ENCODE measurements around the gene CPN2.

Gene CPN2

DNA sequence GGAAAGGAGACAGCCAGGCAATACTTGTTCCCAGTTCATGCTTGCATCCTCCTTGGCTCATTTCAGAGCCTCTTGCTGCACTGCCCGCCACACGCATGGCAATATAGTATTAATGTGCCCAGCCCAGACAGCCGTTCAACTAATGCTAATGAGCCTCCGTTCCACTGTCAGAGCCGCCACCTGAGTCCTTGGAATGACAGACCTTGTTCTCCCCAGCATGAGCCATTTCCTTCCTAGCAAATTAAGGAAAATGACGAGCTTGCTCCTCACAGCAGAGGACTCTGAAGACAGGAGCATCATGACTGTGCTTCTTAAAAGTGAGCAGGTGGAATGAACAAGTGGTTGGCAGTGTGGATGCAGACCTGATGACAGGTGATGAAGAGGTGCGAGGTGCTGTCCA lies 29.2 kb upstream of the CPN2 start:
- no peak for DNase-seq (ENCODE audit: low read depth)

DNA sequence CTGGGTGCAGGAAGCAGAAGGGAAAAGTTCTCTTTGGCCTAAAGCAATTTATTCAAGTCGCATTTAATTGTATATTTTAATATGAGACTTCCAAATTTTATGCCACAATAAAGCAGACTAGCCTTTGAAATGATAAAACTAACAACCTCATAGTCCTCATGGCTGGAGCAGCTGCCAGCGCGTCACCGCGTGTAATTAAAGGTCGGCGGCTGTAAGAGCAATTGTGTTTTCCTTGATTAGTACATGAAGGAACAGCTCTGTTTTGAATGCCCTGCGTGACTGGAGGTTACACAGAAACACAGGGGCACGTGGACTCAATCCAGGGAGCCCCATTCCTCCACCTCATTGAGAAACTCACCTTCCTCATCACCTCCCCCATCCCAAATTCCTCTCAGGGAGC lies 28.5 kb upstream of the CPN2 start:
- DNase-seq (ENCODE audit: low read depth): no peak

DNA sequence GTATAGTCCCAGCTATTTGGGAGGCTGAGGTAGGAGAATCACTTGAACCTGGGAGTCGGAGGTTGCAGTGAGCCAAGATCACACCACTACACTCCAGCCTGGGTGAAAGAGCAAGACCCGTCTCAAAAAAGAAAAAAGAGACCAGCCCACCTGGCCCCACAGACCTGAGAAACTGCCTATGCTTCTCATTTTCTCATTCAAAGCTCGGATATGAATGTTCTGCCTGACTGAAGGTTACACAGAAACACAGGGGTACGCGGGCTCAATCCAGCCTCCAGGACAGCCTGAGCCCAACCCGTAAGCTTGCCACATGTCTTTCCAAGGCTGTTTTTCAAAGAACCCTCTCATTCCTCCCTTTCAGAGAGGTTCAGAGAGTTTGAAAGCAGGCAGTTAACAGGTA lies 28.1 kb upstream of the CPN2 start:
- DNase-seq (ENCODE audit: low read depth): no peak

DNA sequence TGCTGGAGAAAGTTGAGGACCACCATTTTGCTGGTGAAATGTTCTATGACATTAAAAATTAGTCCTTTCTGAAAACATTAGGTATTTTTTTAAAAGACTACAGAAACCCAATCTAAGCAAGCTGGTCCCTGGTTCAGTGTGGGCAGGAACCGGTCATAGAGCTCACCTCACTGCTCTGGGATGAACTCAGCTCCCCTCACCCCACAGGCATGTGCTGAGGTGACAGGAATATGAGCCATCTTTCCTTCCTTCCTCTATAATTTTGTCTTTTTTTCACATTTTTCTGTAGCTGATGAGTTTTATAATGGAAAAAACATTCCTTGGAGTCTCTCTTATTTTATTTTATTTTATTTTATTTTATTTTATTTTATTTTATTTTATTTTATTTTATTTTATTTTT lies 26.6 kb upstream of the CPN2 start:
- DNase-seq (ENCODE audit: low read depth): no peak

DNA sequence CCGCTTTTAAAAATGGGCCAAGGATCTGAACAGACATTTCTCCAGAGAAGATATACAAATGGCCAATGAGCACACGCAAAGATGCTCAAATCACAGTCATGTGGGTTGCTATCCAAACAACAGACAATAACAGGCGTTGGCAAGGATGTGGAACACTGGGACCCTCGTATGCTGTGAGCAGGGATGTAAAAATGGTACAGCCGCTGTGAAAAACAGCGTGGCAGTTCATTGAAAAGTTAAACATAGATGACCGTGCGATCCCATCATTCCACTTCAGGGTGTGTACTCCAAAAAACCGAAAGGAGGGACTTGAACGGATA lies 25.1 kb upstream of the CPN2 start:
- DNase-seq (ENCODE audit: low read depth): no peak

DNA sequence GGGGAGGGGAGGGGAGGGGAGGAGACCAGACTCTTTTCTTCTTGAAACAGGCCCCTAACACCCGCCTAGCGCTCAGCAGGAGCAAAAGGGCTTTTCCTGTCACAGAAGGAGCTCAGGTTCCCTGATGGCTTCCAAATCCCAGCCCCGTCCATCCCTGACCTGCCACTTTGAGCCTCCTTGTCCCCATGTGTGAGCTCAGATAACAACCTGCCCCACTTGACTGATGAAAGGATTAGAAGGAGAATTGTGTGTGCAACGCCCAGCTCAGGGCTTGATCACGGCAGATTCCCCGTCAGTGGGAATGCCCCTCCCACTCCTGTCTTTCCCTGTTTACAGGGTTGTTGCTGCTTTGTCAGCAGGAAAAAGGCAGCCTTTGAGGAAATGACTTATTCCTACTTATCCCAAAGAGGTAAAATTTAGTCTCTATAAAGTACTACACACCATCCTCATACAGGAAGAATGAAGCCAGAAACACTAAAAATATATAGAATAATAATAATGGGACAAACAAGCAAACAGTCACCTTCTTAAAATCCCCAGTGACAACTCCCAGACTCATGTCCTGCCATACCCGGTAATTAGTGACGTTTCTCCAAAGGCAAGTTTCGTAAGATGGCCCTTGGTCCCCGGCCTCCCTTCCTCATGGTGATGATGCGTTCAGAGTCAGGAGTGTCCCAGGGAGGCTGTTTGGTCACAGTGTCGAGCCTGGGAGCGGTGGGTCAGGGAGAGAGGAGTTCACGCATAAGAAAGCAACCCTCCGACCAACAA lies 24.5 kb upstream of the CPN2 start:
- no peak for DNase-seq (ENCODE audit: low read depth)

DNA sequence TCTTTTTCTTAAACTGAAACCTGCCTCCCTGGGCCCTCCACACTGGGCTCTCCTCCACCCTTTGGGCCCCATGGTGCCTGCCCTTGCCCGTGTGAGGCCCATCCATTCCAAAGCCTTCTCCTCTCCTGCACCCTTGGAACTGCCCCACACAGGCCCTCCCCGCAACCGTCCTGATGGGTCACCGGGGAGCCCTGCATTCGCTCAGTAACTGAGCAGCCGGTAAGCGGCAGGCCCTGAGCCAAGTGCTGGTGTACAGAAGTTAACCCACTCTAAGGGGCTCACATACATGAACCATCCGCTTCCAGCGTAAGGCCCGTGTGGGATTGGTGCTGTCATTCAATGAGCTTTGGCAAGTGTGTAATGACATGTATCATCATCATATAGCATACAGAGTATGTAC lies 23.8 kb upstream of the CPN2 start:
- no peak for DNase-seq (ENCODE audit: low read depth)

DNA sequence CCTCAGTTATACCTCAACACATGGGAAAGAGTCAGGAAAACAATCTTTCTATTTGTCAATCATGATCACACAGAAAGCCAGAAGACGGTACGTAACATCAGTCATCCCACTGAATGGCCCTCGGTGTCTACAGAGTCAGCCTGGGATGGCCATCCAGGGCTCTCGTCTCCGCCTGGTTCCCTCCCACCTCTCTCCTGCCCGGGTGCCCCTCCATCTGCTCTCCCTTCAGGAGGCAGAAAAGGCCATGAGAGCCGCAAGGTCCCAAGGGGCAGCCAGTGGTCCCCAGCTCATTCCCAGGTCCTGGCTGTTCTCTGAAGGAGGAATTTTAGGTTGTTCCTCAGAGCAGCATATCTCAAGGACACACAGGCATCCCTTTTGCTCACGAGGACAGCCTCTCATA lies 22.8 kb upstream of the CPN2 start:
- no peak for DNase-seq (ENCODE audit: low read depth)

DNA sequence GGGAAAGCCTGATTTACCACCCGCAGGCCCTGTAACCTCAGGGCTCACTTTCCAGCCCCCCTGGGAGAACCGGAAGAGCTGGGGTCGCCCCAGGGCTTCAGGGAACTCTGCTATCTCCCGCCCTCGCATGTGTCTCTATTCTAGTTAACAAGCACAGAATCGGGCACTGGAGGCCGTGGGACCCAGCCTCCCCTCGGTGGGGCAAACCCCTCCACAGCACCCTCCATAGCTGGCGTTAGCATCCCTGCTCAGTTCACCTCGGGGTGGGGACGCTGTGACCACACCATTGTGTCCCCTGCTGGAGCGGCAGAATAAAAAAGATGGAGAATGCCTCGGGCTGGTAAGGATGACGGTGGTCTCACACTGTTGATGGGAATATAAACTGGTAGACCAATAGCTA lies 21.9 kb upstream of the CPN2 start:
- DNase-seq (ENCODE audit: low read depth): no peak

DNA sequence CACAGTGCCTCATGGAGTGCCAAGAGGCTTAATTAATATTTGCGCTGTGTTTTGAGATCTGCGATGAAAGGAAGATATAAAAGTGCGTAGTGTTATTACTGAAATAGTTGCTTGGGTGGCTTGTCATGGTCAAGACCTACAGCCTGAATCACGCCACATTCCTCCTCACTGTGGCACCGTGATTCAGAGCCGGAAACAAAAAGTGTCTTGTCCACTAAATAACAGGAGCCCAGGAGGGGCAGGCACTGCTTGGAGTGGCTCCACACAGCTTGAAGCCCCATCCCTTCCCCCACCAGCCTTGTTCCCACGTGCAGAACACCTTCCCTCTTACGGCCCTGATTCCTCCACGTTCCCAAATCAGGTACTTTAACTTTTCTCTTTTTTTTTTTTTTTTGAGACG lies 19.6 kb upstream of the CPN2 start:
- DNase-seq (ENCODE audit: low read depth): no peak

DNA sequence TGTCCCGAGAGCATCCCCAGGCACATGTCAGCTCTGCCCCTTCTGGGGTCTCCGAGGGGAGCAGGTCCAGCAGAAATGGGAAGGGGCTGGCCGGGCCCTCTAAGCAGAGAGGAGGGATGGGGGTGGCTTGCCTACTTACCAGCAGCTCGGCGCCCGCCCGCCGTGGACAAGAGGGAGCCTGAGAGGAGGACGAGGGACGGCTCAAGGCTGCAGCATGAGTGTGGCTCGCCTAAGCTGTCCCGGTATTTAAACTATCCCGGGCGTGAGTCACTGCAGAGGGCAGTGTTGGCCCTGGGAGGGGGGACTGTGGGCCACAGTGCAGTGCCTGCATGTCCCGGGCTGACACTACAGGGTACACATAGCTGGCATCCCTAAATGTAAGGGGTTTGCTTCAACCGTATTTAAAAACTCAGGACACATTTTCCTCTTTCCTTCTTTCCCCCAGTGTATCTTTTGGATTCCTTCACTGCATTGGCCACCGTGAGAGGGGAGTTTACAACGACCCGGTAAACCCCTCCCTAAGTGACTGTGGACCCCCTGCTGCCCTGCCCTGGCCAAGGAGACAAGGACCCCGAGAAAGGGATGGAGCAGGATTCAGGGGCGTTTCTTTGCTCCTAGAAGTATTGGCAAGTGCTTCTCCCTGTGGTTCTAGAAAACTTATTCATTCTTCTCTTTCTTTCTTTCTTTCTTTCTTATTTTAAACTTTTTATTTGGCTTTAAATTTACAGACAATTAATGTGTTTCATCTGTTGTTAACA lies 18.6 kb upstream of the CPN2 start, which contains the start of gene LRRC15:
Gene LRRC15 (minus strand): TSS at position 222 of the 758 bp plus-strand sequence. CDS start 8,700 bp downstream, outside the sequence.
- no peak for DNase-seq (ENCODE audit: low read depth)

DNA sequence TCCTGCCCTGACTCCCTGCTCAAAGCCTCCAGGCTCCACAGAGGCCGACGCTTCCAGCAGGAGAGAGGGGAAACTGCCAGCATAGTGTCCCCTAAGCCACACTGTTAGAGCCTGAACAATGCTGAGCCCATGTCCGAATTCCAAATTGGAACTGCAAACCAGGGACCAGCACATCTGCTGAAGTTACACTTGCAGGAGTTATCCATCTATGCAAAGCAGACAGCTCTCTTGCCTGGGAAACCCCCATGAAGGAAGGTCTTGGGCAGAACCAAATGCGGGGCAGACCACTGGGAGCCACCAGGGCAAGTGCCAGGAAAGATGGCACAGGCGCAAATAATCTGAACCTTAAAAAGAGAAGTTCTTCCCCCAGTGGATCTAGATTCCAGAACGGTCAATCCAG lies 17.8 kb upstream of the CPN2 start:
- no peak for DNase-seq (ENCODE audit: low read depth)

DNA sequence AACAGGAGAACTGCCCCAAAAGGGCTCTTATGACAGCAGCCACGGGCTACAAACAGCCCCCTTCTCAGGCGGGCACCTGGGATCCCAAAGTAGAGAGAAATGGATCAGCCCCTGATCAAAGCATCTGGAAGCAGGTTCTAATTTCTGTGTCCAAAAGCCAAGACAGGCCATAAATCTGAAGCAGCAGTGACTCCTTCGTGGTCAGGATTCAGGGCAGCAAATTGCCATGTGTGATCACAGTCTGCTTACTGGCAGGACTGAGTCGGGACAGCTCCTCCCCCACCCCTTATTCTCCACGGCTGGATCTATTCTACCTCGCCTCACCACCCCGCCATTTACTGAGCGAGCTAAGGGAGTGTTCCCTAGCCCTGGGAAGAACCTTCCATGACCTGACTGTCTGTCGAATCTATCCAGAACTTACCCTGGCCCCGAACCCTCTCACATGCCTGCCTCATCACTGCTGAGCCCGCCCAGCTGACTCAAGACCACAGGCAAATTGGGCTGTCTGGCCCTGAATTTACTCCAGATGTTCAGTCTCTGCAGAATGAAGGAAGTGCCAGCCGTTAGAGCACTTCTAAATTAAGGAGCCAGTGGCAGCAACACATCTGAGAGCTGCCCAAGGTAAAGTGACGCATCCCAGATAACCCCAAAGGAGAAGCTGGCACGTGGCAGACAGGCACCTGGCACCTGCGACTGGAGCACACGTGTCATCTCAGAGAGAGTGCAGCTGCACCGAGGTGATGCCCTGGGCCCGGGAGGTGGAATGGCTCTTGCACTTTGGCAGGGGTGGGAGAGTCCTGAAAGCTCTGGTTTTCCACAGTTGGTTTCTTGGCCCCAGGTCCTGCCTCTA lies 17.1 kb upstream of the CPN2 start:
- DNase-seq (ENCODE audit: low read depth): no peak

DNA sequence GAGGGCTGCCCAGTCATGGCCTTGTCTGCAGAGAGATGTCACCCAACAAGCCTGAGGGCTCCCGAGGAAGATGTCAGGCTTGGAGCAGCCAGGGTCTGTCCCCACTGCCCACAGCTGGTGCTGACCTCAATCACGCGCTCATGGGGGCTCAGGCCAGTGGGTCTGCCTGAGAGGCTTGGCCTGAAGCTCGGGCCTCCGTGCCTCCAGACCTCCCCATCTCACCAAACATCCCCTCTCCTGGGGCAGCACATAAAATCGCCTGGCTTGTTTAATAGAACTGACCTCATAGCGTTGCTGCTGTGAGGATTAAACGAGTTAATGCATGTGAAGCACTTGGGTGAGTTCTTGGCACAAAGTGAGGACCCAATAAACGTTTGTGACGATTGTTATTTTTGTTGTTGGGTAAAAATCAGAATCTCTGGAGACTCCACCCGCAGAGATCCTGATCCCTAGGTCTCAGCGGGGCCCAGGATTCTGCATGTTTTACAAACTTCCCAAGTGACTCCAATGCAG lies 14.9 kb upstream of the CPN2 start:
- DNase-seq (ENCODE audit: low read depth): no peak

DNA sequence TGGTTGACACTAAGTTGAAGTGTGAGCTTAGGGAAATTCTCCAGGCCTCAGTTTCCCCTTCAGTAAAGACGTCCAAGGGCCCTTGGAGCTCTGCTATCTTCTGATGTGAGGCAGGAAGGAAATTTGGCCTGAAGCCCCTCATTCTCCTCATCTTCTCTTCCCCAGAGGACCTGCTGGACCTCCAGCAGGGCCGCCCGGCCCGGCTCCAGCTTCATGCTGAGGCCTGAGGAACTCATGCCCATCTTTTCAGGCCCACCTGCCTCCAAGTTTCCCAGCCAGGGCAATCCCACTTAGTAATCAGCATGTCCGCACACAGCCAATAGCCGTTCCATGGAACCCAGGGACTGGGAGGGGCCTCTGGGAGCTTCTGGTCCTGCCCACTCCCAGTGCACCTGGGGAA lies 14.4 kb upstream of the CPN2 start:
- no peak for DNase-seq (ENCODE audit: low read depth)

DNA sequence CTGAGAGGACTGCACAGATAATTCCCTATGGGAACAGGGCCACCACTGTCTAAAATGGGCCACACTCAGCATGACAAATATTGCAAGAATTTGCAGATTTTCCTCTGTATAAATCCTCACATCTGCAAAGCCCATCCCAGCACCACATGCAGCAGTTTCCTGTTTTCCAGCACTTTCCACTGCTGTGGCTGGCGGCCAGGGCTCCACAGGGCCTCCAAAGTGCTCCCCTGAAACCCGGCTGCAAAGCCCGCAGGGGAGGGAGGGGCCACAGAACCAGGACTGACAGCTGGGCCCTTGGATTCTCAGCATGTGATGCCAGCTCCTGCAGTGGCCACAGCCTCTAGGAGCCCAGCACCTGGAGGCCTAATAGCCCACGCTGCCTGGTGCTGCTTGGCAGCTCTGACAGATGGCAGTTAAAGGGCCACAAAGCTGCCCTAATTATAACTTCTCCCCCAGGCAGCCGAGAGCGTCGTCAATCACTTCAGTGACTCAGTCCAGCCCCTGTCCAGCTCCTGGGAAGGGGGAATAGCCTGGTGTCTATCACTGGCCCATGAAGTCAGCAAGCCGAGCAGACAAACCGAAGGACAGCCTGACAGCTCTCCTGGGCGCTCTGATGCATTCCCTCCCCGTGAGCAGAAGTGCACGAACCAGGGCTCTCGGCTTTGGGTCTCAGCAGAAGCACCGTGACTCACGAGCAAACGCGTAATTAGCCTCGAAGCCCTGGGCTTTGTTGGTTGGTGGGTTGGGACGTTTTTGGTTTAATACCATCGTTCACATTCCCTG lies 13.7 kb upstream of the CPN2 start:
- no peak for DNase-seq (ENCODE audit: low read depth)

DNA sequence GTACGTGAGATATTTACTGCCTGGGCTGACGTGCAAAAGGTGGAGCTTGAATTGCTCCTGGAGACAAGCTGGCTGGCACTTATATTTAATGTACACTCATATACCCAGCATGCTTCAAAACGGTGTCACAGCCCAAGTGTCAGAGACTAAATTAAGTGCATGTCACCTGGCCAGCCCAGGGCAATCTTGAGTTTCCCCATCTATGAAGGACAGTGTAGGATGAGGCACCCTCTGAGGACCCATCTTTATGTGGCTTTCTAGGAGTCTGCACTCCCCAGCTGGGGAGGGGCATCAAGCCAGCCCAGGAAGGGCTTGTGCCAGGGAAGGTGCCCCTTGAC lies 13.2 kb upstream of the CPN2 start:
- no peak for DNase-seq (ENCODE audit: low read depth)

DNA sequence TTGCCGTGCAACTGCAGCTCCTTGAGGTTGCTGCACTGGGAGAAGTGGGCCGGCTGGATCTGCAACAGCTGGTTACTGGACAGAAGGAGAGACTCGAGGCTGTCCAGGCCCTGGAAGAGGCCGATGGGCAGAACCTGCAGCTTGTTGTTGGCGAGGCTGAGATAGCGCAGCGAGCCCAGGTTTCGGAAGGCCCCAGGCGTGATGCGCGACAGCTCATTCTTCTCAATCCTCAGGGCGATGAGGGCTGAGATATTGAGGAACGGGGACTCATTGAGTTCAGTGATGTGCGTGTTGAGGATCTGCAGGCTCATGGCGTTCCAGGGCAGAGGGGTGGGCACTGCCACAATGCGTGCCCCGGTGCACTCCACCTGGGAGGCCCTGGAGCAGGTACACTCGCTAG lies 9.4 kb upstream of the CPN2 start:
- no peak for DNase-seq (ENCODE audit: low read depth)

DNA sequence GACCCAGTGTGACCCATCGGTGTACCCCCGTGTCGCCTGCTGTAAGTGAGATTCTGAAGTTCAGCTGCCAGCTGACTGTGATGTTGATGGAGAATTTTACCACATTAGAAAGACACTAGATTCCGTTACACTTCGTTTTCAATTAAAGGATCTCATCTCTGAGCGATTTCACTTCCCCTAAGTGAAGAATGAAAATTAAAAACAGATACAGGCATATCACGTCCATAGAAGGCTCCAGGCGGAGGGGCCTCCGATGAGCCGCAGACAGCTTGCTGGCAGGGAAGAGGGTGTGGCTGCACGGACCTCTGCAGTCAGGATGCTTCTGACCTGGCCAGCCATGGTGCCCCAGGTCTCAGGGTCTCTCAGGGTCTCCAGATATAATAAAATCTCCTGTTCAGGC lies 6.6 kb upstream of the CPN2 start:
- no peak for DNase-seq (ENCODE audit: low read depth)

DNA sequence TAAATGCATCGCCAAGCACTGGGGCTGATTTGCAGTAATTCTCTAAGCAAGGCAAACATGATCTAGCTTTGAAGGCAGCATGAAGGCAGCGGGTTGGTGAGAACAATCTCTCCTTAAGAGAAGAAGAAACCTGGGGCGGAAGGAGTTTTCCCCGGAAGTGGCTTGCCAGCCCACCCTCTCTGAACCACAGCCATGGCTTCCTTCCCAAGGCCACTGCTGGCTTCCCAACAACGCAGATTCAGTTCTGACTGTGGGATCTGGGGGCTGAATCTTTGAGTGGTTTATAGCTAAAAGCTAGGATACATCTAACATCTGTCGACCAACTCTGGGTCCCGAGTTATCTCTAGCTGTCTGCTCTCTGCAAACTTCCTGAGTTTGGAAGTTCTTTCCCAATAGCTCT lies 4.3 kb upstream of the CPN2 start:
- DNase-seq (ENCODE audit: low read depth): no peak

DNA sequence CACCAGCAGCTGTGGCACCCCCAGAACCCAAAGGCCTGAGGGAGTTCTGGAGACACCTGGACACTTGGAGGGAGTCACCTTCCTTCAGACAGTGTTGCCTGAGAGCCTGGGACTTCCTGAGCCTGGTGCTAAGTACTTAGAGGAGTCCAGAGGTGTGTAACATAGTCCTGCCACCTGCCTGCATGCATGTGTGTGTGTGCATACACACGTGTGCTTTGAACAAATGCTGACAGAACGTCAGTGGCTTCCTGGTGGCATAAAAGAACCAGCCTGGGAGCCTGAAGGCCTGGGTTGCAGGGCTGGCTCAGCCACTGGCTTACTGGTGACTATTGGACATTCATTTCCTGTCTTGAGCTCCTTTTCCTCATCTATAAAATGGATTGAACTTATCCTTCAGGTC lies 3.2 kb upstream of the CPN2 start:
- no peak for DNase-seq (ENCODE audit: low read depth)

DNA sequence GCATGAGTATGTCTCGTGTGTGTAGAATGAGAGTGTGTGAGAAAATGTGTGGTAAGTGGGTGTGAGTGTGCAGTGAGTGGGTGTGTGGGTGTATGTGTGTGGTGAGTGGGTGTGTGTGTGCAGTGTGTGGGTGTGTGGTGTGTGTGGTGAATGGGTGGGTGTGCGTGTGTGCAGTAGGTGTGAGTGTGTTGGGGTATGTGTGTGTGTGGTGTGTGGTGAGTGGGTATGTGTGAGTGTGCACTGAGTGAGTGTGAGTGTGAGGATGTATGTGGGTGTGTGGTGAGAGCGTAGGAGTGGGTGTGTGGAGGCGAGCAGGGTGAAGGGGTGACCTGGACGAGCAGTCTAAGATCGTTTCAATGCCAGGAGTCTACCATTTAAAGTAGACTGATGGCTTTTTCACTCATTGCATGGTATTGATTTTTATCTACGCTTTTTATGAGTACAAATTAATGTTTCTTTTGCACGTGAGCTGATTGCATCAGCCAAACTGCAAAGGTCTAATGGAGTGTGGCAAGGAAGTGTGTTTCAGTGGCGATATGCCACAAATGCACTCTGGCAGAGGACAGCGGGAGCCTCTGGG lies 1.6 kb upstream of the CPN2 start:
- no peak for DNase-seq (ENCODE audit: low read depth)

Measured in stimulated activated CD4-positive, alpha-beta T cell treated with anti-CD3 and anti-CD28 coated beads, Interleukin-2, amount 100 ng/mL, for 4 hours (primary cell).